Left hindlimb (tissue), 1 donor: ENCODE results near the gene SLC26A1.
"Not testable (repeated sequence)": the region's sequence is repeated elsewhere in the genome, so short reads cannot be mapped to it uniquely, and the experiment has no call there.

Experiments used
- DNase-seq: peaks from one replicate; pipeline ENCODE4 v3.0.0-alpha.2; 2018

SLC26A1 gene

DNA sequence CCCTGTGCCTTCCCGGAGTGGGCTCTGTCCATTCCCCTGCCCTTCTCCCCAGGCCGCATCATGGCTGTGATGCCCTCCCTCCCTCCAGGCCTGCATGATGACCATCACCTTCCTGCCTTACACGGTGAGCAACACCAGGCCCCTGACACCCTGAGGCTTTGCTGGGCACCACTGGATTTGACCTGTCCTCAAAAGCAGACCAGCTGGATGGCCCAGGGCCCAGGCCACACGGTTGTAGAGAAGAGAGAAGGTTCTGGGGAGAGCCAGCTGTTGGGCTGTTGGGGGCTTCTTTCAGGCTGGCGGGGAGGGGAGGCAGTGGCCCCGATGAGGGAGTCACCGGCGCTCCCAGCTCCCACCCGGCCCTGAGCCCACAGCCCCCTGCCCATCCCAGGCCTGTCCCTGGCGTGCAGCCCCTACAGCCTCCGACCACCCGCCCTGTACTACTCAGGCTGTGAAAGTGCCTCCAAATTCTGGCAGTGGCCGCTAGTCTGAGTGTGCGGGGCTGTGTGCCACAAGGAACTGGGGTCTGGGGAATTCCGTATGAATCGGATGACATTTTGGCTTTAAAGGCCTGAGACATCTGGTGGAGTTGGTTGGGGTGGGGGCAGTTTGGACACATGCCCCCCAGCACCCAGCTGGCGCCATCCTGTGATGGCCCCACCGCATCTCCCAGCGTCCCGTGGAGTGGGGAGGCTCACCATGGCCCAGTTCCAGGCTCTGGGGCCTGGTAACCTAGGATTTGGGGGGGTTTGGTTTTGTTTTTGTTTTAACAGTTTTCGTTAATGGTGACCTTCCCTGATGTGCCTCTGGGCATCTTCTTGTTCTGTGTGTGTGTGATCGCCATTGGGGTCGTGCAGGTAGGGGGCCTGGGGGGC, 41.4 kb downstream of the SLC26A1 start:
- DNase-seq: peak; percentile 21

DNA sequence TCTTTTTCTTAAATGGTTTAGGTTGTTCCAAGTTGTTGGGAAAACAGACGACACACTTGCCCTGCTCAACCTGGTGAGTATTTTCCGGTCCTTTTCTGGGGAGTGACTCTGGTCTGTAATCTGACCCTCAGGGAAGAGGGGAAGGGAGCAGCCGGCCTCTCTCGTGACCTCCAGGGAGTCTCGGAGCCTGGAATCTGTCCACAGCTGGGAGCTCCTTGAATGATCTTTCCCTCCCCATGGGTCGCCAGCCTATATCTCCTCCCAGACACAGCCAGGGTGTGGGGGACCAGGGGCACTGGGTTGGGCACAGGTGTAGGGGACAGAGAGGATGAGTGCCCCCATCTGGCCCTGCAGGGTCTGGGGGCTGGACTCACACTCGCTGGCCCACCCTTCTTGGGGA, 42.0 kb downstream of the SLC26A1 start:
- DNase-seq: peak; percentile 14

DNA sequence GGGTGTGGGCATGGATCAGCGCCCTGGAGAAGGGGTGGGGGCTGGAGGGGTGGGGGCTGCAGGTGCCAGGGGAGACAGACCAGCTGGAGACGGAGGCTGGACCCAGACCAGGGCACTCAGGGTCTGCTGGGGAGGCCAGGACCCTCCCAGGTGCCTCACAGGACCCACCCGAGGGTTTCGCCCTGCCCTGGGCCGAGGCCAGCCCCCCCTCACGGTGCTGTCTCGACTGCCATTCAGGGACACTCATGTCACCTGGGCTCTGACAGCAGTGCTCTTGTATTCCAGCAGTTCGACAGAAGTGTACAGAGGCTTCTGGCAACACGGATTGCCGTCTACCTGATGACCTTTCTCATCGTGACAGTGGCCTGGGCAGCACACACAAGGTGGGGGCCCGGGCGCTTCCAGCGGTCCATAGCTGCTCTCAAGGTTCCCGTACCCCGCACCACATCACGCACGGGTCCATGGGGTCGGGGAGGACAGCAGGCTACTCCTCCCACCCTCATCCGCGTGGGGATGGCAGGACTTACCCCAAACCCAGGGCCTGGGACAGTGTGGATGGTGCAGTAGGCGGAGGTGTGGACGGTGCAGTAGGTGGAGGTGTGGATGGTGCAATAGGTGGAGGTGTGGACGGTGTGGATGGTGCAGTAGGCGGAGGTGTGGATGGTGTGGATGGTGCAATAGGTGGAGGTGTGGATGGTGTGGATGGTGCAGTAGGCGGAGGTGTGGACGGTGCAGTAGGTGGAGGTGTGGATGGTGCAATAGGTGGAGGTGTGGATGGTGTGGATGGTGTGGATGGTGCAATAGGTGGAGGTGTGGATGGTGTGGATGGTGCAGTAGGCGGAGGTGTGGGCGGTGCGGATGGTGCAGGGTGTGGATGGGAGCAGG, 42.8 kb downstream of the SLC26A1 start:
- DNase-seq: peak; percentile 17

DNA sequence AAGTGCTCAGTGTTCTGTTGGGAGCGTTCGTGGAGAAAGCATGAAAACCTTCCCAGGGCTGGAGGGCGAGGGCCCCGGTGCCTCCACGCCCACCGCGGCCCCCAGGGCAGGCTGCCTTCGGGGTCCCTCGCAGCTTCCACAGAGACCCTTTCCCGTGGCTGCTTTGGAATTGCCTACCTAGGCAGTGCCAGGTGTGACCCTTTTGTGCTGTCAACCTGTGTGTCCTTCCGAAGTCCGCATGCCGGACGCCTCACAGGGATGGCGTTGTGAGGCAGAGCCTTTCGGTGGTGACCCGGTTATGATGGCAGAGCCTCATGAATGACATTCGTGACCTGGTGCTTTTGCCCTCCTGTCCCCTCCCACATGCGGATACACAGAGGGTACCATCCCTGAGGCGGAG, 43.5 kb downstream of the SLC26A1 start:
- DNase-seq: peak; percentile 17

DNA sequence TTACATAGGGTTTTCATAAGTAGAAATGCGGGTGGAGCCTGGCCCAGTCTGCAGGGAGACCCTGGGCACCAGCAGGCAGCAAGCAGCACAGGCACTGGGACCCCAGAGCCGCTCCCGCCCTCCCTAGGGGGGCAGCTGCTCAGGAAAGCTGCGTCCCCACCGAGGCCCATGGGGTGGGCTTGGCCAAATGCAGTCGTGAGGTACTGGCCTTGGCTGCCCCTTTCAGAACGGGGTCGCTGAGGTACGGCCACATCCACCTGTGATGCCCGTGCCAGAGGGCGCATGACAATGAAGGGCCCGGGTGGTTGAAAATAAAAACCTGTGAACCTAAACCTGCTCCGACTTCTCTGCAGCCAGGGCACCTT, 44.3 kb downstream of the SLC26A1 start:
- peak; percentile 21 for DNase-seq

DNA sequence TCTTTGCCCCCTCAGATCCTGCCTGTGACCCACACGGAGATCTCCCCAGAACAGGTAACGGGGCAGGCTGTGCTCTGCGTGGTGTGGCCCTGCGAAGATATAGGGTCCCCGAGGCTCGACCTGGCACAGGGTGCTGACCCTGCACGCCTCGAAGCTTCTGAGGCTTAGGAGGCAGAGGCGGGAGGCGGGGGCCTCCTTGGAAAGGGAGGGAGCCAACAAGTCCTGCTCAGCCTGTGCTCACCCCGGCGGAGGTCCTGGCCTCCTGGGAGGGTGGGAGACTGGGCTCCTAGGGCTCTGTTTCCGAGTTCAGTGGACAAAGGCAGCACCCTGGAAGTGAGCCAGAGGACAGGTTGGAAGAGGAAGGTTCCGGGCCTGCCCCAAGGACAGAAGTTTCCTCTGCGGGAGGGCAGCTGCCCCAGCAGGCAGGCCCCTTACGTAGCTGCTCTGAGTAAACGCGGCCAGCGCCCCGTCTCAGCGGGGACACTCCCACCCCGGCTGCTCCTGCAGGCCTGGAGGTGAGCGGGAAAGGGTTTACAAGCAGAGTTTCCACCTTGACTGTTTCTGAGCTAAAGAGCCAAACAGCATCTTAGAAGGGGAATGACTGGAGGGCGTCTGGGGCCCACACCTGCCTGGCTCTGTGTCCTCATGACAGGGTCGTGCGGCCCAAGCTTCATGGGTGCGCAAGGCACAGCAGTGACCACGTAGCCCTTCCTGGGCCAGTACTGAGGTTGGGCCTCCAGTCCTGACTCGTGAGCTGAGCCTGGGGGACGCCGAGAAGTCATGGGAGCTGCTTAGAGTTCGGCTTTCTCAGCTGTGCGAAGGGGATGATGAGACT, 44.9 kb downstream of the SLC26A1 start:
- peak; percentile 29 for DNase-seq

DNA sequence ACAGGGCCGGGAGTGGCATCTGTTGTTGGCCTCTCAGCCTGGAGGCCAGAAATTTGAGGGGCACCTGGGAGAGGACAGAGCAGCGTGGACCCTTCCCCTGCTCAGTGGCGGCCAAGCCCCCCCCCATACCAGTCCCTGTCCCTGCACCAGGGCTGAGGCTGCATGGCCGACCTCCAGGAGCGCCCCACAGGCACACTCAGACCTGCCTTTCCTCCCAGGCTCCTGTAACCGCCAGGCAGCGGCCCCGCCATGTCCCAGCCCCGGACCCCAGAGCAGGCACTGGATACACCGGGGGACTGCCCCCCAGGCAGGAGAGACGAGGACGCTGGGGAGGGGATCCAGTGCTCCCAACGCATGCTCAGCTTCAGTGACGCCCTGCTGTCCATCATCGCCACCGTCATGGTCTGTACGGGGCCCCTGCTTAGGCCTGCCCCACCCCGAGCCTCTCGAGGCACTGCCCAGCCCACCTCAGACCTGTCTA, 45.7 kb downstream of the SLC26A1 start:
- DNase-seq: no peak

DNA sequence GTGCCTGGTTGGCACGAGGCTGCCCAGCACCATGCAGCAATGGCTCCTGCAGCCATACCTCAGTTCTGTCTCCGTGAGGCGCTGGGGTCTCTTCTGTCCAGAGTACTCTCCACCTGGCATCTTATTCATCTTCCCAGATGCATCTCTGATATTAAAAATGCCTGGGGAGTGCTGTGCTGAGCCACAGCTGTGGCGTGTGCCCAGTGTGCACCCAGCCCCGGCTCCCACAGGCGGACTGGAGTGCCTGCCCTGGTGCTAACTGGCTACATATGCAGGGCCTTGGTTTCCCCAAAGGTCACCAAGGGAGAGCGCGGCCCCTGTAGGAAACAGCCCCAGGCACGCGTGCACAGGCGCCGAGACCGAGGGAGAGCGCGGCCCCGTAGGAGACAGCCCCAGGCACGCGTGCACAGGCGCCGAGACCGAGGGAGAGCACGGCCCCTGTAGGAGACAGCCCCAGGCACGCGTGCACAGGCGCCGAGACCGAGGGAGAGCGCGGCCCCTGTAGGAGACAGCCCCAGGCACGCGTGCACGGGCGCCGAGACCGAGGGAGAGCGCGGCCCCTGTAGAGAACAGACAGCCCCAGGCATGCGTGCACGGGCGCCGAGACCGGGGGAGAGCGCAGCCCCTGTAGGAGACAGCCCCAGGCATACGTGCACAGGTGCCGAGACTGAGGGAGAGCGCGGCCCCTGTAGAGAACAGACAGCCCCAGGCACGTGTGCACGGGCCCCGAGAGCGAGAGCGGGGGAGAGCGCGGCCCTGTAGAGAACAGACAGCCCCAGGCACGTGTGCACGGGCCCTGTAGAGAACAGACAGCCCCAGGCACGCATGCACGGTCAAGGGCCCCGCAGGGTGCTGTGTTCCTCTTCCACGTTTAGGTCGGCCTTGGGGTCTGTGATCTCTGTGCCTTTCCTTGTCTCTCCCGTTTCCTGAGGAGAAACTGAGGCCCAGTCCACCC, 46.4 kb downstream of the SLC26A1 start:
- DNase-seq: peak; percentile 20

DNA sequence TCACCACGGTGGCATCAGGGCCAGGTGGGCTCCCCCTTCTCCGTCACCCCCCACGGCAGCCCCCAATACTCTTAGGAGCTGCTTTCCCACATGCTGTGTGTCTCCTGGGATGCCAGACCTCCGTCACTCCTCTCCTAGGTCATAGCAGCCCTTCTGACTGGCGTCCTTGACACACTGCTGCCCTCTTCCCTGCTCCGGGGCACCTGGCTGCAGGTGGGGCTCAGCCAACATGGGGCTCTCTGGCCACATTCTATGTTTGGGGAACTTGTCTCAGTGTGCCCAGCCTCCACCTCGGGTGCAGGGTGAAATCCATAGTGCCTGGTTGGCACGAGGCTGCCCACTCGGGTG, 47.1 kb downstream of the SLC26A1 start:
- peak; percentile 22 for DNase-seq

DNA sequence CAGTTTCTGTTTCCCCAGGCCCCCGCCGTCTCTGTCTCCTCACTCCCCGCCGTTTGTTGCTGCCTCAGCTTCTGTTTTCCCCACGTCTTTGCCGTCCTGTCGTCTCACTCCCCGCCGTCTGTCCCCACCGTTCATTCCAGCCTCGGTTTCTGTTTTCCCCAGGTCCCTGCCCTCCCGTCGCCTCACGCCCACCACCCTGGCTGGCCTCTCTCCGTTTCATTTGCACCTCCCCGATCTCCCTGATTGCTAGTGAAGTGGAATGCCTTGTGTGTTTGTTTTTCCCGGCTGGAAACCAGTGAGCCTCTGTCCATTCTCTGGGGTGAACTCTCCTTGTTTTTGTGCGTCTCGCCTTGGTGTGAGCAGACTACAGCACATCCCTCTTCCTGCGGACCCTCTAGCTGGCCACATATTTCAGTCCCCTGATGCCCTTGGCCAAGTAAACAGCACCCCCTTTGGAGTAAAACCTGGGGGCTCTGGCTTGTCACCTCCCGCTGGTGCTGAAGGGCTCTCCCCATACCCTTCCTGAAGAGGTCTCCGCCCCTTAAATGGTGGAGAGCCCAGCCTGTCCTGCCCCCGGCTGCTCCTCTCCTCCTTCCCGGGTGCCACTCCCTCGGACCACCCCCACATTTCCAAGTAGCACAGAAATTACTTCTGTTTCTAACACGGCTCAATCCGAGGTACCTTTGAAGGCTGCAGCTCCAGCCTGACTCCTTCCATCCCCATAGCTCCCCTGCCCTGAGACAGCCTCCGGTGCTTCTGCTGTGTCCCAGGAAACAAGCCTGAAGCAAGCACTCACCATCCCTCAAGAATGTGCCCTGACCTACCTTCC, 47.7 kb downstream of the SLC26A1 start:
- peak; percentile 8 for DNase-seq

DNA sequence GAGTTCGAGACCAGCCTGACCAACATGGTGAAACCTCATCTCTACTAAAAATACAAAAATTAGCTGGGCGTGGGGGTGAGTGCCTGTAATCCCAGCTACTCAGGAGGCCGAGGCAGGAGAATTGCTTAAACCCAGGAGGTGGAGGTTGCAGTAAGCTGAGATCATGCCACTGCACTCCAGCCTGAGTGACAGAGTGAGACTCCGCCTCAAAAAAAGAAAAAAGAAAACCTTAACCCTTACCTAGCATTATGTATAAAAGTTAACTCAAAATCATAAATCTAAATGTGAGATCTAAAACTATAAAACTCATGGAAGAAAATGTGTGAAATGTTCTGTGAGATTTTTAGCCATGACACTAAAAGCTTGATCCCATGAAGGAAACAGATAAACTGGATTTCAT, 53.7 kb downstream of the SLC26A1 start:
- not testable (repeated sequence) for DNase-seq
